GM19328 (cell line): ENCODE measurements around the gene TLE3.

Experiments
- ATAC-seq: cut with Tn5 transposase; IDR thresholded peaks from one replicate; pipeline ENCODE4 v1.9.1; 2021; ENCODE audit warnings: mild to moderate bottlenecking, moderate library complexity; ENCODE audit not compliant: unreplicated experiment

The TLE3 gene

DNA sequence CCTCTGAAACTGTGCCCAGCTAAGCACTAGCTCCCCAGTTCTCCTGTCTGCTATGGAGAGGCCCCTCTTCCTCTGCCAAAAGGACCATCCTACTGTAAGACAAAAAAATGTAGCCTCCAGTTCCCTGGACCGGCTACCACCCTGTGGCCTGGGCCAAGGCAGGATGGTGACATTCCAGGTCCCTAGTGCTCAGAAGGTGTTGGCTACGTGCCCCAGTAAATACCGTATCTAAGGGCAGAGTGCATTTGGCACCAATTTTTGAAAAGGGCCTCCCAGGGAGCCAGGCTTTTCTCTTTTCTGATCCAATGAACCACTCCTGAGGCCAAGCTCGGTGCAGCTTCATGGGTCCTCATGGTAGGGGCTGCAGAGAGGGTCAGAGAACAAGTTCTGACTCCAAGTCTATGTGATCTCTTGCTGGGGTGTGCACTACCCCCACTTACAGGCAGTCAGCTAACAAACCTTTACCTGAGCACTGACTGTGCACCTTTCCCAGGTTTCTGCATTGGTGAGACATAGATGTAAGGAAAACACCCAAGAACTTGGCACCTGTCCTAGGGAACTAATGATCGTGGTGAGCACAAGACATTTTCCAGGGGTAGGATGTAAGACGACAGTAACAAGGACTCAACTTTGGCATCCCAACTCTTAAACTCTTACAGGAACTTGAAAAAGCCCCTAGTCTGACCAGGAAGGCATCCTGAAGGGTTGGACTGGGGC, 32.6 kb downstream of the TLE3 start:
- ATAC-seq = no peak

DNA sequence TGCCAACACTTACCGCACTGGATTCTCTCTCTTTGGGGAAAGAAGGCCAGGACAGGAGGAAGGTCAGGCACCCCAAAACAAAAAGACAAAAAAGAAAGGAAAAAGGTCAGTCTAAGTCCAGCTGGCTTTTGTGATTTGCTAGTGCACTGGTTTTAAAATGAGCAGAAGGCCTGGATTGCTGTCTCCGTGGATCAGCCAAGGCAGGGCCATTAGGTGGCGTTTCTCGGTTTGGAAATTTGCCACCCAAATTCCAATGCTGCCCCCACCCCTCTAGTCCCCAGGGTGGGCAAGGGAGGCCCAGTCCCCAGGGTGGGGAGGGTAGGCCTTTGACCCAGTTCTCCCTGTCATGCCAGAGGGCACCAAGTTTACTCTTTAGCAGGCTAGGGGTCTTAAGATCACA, 33.3 kb downstream of the TLE3 start:
- no peak for ATAC-seq

- no peak for ATAC-seq
Observed at GRCh38 chr15:70063980-70064379, 33.7 kb downstream of the TLE3 start.

- no peak for ATAC-seq
Observed at GRCh38 chr15:70063261-70063925, 34.3 kb downstream of the TLE3 start.

- no peak for ATAC-seq
Observed at GRCh38 chr15:70062321-70062956, 35.3 kb downstream of the TLE3 start.

- no peak for ATAC-seq
Observed at GRCh38 chr15:70061696-70062270, 35.9 kb downstream of the TLE3 start.

GRCh38 chr15:70060993-70061305, 36.8 kb downstream of the TLE3 start:
- ATAC-seq = no peak

GRCh38 chr15:70060214-70060992, 37.3 kb downstream of the TLE3 start:
- ATAC-seq = no peak

DNA sequence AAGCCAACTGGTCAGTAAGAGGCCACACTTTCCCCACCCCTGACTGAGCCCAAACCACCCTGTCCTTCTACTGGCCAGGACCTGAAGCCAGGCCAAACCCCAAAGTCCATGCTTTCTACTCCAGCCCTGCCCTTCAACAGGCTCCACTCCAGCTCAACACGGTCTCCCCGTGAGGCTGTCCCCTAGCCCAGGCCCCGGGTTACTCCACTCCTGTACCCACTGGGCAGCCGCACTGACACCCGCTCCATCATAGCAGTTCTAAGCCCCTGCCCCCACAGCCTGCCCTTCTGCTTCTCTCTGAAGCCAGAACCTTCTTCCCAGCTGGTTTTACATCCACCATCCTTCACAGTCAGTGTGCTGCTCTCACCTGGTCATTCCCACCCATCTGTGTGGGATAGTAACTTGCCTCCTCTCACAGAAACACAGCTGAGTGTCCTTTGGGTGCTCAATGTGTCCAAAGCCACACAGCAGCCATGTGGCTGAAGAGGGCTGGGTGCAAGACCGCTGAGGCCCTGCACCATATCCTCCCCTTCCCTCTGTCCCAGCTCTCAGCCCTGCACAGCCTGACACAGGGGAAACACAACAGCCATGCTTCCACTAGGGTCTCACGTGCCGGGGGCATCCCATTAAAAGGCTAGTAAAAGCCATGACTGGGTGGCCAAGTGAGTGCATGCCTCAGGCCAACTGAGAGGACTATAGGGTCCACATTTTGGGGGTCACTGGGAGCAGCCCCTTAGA, 38.1 kb downstream of the TLE3 start:
- no peak for ATAC-seq

DNA sequence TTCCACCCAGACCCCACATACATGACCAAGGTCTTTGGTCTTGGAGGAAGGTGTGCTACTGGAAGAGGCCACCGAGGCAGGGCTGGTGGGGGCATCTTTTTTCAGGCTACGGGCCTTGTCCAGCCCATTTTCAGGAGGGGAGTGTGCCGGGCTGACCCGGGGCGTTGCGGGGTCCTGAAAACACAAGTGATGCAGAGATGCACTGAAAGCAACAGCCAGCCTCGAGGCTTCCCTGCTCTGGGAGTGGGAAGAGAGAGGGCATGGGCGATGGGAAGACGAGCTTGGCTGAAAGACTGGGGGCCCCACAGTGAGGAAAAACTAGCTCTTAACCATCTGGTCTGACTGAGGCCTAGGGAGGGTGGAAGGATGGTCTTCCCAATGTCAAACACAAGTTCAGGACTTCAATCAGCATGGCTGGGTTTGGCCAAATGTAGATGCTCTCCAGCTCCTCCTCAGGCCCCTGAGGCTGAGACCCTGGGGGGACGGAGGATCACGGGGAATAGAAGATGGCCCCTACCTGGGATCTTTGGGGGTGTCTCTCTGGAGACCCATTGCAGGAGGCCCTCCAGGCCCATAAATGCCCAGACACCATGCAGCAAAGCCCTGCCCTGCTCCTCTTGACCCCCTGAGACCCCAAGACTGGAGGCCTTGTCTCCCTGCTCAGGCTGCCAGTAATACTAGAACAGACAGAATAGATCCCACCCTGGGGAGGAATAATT, 38.9 kb downstream of the TLE3 start:
- ATAC-seq = no peak

DNA sequence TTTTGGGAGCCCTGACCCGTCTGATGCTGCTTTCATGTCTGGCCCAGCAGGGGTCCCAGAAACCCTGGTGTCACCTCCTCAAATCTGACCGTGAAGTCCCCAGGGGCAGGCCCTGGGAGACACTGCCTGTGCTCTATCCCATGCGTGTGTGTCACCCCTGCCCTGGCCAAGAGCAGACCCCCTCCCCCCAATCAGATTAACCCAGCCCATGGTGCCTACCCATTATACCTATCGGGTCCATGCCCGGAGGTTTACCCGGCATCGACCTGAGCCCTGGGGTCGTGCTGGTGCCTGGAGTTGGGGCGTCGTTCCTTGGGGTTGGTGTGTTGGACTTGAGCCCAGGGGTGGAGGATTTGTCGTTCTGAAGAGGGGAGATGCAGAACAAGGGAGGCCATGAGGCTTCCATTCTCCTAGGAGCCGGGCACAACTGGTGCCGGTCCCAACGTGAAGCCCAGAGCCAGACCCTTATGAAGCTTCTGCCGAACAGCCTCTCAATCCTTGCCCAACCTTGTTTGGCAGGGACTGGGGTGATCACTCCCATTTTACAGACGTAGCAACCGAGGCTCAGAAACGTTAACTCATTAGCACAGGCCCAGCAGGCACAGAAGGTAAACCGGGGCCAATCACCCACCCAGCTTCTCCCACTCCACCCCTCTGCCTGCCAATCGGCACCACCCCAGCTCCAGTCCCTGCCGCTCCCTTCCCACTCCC, 39.6 kb downstream of the TLE3 start:
- no peak for ATAC-seq

DNA sequence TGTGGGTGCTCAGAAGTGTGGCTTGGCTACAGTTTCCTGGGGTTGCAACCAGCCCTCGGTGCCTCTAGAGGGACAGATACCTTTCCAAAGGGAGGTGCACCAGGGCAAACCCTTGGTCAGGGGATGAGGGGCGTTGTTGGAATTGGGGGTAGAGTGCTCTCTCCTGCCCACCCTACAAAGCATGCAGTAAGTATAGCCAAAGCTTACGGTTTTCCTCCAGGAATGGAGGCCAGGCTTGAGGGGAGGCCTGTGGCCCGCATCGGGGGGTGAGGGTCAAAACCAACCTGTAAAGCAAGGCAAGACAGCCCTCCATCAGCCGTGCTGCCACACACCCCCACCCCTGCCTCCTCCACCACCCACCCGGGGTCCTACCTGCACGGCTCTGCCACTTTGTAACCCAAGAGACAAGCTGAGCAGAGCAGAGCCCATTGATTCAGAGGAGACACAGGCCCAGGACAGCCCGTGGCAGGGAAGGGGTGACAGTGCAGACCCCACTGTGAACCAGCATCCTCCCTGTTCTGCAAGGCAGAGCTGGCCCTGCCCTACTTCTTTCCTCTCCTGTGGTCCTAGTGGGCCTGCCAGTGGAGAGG, 41.5 kb downstream of the TLE3 start:
- no peak for ATAC-seq

- no peak for ATAC-seq
Observed at GRCh38 chr15:70055601-70056051, 42.1 kb downstream of the TLE3 start.

DNA sequence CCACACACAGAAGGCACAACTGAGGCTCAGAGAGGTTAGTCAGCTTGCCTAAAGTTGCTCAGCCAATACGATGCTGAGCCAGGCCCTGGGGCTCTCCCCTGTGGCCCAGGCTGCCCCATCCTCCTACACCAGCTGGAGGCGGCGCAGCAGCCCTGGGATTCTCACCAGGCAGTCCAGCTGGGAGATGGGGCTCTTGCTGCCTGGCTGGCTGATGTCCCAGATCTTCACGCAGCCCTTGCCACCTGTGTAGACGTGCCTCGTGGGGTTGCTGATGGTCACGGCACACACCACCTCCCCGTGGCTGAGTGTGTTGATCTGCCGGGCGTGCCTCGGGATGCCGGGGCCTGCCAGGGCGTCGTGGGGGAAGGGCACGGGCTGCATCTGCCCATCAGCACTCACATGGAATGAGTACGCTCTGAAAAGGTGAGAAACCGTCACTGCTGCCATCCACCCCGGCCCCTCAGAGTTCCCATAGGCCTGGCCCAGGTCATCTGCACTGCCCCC, 42.8 kb downstream of the TLE3 start:
- no peak for ATAC-seq

GRCh38 chr15:70054366-70054765, 43.4 kb downstream of the TLE3 start:
- ATAC-seq = no peak

DNA sequence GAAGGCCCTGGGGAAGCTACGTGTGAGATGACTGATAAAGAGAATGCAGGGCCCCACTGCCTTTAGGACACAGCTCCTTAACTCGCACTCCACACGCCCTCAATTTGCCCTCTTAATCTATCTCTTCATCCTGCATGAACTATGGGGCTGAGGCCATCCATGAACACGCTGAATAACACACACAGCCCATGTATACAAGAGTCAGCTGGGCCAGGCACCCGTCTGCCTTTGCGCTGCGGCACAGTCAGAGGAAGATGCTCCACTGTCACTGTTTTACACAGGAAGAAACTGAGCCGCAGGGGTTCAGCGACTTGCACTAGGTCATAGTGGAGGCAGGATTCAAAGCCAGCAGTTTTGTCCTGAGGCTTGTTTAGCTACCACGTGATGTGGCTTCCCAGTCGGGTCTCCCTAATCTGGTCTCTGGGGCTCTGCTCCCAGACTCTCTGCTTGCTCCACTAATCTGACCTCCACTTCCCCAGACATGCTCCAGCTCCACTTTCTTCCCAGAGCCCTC, 43.9 kb downstream of the TLE3 start:
- ATAC-seq = no peak

- no peak for ATAC-seq
Observed at GRCh38 chr15:70053001-70053715, 44.6 kb downstream of the TLE3 start.
